WTC11 (cell line): ENCODE measurements around the gene THAP2. TPM values are rescaled to one million over a fixed set of nuclear protein-coding genes. Genes with fewer than 3 reads are reported as not detected.

ENCODE experiments used
- ATAC-seq: fragments of 200-7000 bp; cut with Tn5 transposase; 2 replicates; pipeline ENCODE4 v1.10.0; 2021; ENCODE audit warnings: mild to moderate bottlenecking, moderate library complexity
- CTCF ChIA-PET: fragments of 300-600 bp; sonication (Branson Sonifier 250); formaldehyde crosslinking; loops from one replicate; lab custom pipeline; 2021; ENCODE audit warnings: antibody characterized with exemption; lab: Charles Lee
- POLR2A ChIA-PET: fragments of 350-600 bp; sonication (Branson Sonifier 250); formaldehyde crosslinking; loops from one replicate; lab custom pipeline; 2021; ENCODE audit warnings: antibody characterized with exemption; lab: Charles Lee
- DNase-seq: peaks from one replicate; pipeline ENCODE4 v3.0.0; 2021; ENCODE audit warnings: low spot score
- H3K27ac Mint-ChIP-seq: 2 replicates; pipeline ENCODE4 v1.8.0; 2021; ENCODE audit warnings: mixed read lengths
- H3K27me3 Mint-ChIP-seq: 2 replicates; pipeline ENCODE4 v1.8.0; 2021; ENCODE audit warnings: low read depth, mild to moderate bottlenecking, moderate library complexity, mixed read lengths
- H3K36me3 Mint-ChIP-seq: 2 replicates; pipeline ENCODE4 v1.8.0; 2021; ENCODE audit warnings: mixed read lengths
- H3K4me1 Mint-ChIP-seq: 2 replicates; pipeline ENCODE4 v1.8.0; 2022; ENCODE audit warnings: mixed read lengths
- H3K4me3 Mint-ChIP-seq: 2 replicates; pipeline ENCODE4 v1.8.0; 2021; ENCODE audit warnings: mild to moderate bottlenecking, moderate library complexity, mixed read lengths
- H3K9me3 Mint-ChIP-seq: 2 replicates; pipeline ENCODE4 v1.8.0; 2021; ENCODE audit warnings: mixed read lengths
- CREM ChIP-seq: sonication (generic); formaldehyde crosslinking; IDR thresholded peaks from 2 replicates; pipeline ENCODE4 v1.8.1; 2022; ENCODE audit warnings: mild to moderate bottlenecking, missing genetic modification reagents, moderate library complexity
- GABPB1 ChIP-seq: sonication (generic); formaldehyde crosslinking; IDR thresholded peaks from 2 replicates; pipeline ENCODE4 v1.8.1; 2023; ENCODE audit warnings: mild to moderate bottlenecking, missing genetic modification reagents
- GRHL2 ChIP-seq: fragments of 250-450 bp; sonication (Bioruptor Pico); IDR thresholded peaks from 2 replicates; pipeline ENCODE4 v1.8.0; 2022; ENCODE audit warnings: mild to moderate bottlenecking, moderate library complexity; ENCODE audit not compliant: insufficient replicate concordance, severe bottlenecking
- JAZF1 ChIP-seq: fragments of 250-450 bp; sonication (Bioruptor Pico); IDR thresholded peaks from 2 replicates; pipeline ENCODE4 v1.9.0; 2021; ENCODE audit warnings: moderate library complexity, mild to moderate bottlenecking, inconsistent platforms
- NR3C1 ChIP-seq: sonication (generic); formaldehyde crosslinking; conservative IDR thresholded peaks from 2 replicates; pipeline ENCODE4 v1.8.1; 2023; ENCODE audit warnings: low read depth, mild to moderate bottlenecking, missing genetic modification reagents
- OVOL2 ChIP-seq: fragments of 250-450 bp; sonication (Bioruptor Pico); IDR thresholded peaks from 2 replicates; pipeline ENCODE4 v1.9.0; 2021; ENCODE audit warnings: mild to moderate bottlenecking, borderline replicate concordance
- RELA ChIP-seq: sonication (generic); formaldehyde crosslinking; IDR thresholded peaks from 2 replicates; pipeline ENCODE4 v1.8.1; 2022; ENCODE audit warnings: missing genetic modification reagents, mild to moderate bottlenecking, borderline replicate concordance
- SP1 ChIP-seq: sonication (generic); formaldehyde crosslinking; conservative IDR thresholded peaks from 2 replicates; pipeline ENCODE4 v1.8.1; 2022; ENCODE audit warnings: missing genetic modification reagents
- ZNF232 ChIP-seq: sonication (generic); formaldehyde crosslinking; IDR thresholded peaks from 2 replicates; pipeline ENCODE4 v1.8.0; 2022; ENCODE audit warnings: mild to moderate bottlenecking, missing genetic modification reagents
- ZNF263 ChIP-seq: sonication (generic); formaldehyde crosslinking; IDR thresholded peaks from 2 replicates; pipeline ENCODE4 v1.8.1; 2022; ENCODE audit warnings: low read depth, mild to moderate bottlenecking, moderate library complexity, missing genetic modification reagents
- total RNA-seq: library from RNA; stranded (reverse); gene quantifications from 3 replicates; pipeline ENCODE4 v1.2.3, GENCODE V29; 2021
- TF ChIP-seq, protein P1 (sequence below): sonication (generic); formaldehyde crosslinking; IDR thresholded peaks from 2 replicates; pipeline ENCODE4 v1.8.1; 2023; ENCODE audit warnings: mild to moderate bottlenecking, missing genetic modification reagents, moderate library complexity
- TF ChIP-seq, protein P2 (sequence below): sonication (generic); formaldehyde crosslinking; IDR thresholded peaks from 2 replicates; pipeline ENCODE4 v1.8.1; 2023; ENCODE audit warnings: mild to moderate bottlenecking, missing genetic modification reagents, moderate library complexity
- TF ChIP-seq, protein P3 (sequence below): sonication (generic); formaldehyde crosslinking; IDR thresholded peaks from 2 replicates; pipeline ENCODE4 v1.8.0; 2023; ENCODE audit warnings: mild to moderate bottlenecking, missing genetic modification reagents
- TF ChIP-seq, protein P4 (sequence below): sonication (generic); formaldehyde crosslinking; IDR thresholded peaks from 2 replicates; pipeline ENCODE4 v1.8.1; 2022; ENCODE audit warnings: missing genetic modification reagents, borderline replicate concordance
- TF ChIP-seq, protein P5 (sequence below): fragments of 250-450 bp; sonication (Bioruptor Pico); IDR thresholded peaks from 2 replicates; pipeline ENCODE4 v1.9.0; 2021; ENCODE audit warnings: mild to moderate bottlenecking
- TF ChIP-seq, protein P6 (sequence below): sonication (generic); formaldehyde crosslinking; IDR thresholded peaks from 2 replicates; pipeline ENCODE4 v1.8.0; 2022; ENCODE audit warnings: mild to moderate bottlenecking, missing genetic modification reagents
- TF ChIP-seq, protein P7 (sequence below): sonication (generic); formaldehyde crosslinking; IDR thresholded peaks from 2 replicates; pipeline ENCODE4 v1.8.0; 2022; ENCODE audit warnings: mild to moderate bottlenecking, missing genetic modification reagents

The THAP2 gene
- total RNA-seq, 1 experiment from 2014 or later = 6.4 TPM

DNA sequence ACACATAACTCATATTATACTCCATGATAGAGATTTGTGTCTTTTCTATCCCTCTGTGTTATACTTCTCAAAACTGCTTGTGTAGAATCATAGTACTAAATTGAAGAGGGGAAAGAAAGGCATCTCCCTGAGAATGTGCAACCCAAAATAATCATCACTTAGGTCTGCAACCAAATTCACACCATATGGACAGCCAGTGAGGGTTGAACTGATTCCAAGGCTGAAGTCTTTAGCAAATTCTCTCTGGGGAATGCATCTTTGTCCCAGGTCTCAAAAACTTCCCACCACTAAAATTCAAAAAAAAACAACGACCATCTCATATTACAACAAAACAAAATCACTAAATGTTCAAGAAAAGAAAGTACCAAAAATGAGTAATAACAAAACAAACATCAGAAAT lies 11.4 kb upstream of the THAP2 start (continued):
- TF ChIP-seq, protein P1, sequence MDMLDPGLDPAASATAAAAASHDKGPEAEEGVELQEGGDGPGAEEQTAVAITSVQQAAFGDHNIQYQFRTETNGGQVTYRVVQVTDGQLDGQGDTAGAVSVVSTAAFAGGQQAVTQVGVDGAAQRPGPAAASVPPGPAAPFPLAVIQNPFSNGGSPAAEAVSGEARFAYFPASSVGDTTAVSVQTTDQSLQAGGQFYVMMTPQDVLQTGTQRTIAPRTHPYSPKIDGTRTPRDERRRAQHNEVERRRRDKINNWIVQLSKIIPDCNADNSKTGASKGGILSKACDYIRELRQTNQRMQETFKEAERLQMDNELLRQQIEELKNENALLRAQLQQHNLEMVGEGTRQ (CRISPR knock-in tag) = no peak
- TF ChIP-seq ZNF263 (CRISPR knock-in tag) = no peak
- TF ChIP-seq GABPB1 = no peak
- TF ChIP-seq JAZF1 (CRISPR knock-in tag) = no peak
- no peak for TF ChIP-seq OVOL2 (CRISPR knock-in tag)

DNA sequence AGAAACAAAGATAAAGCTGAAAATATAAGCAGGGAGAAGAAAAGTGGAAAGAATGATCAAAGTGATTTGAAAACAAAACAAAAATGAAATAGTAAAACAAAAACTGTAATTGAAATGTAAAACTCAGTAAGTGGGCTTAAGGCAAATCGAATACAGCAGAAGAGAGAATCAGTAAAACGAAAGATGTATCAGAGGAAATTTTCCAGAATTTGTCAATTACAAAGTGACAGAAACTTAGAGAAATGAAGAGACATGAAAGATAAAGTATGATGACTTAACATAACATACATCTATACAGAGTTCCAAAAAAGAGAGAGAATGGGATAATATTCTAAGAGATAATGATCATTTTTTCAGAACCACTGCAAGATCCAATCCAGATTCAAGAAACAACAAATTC lies 11.0 kb upstream of the THAP2 start:
- Mint-ChIP-seq H3K9me3 (peaks cover 5% of the 10 kb centered on the region), H3K4me1 (no peaks in the 10 kb centered on the region), H3K36me3 (peaks cover 14% of the 10 kb centered on the region), H3K27me3 (no peaks in the 10 kb centered on the region), H3K27ac (no peak overlapping the region), H3K4me3 (no peak overlapping the region)
- DNase-seq = no peak
- no peak for ATAC-seq
- ChIA-PET POLR2A (no interaction called here), CTCF (no interaction called here)
- TF ChIP-seq ZNF232 (no peak), CREM (CRISPR knock-in tag) (no peak), SP1 (CRISPR knock-in tag) (no peak), RELA (CRISPR knock-in tag) (no peak), NR3C1 (CRISPR knock-in tag) (no peak), GRHL2 (CRISPR knock-in tag) (no peak)
- TF ChIP-seq, protein P2, sequence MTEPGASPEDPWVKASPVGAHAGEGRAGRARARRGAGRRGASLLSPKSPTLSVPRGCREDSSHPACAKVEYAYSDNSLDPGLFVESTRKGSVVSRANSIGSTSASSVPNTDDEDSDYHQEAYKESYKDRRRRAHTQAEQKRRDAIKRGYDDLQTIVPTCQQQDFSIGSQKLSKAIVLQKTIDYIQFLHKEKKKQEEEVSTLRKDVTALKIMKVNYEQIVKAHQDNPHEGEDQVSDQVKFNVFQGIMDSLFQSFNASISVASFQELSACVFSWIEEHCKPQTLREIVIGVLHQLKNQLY (CRISPR knock-in tag) = no peak
- TF ChIP-seq, protein P3, sequence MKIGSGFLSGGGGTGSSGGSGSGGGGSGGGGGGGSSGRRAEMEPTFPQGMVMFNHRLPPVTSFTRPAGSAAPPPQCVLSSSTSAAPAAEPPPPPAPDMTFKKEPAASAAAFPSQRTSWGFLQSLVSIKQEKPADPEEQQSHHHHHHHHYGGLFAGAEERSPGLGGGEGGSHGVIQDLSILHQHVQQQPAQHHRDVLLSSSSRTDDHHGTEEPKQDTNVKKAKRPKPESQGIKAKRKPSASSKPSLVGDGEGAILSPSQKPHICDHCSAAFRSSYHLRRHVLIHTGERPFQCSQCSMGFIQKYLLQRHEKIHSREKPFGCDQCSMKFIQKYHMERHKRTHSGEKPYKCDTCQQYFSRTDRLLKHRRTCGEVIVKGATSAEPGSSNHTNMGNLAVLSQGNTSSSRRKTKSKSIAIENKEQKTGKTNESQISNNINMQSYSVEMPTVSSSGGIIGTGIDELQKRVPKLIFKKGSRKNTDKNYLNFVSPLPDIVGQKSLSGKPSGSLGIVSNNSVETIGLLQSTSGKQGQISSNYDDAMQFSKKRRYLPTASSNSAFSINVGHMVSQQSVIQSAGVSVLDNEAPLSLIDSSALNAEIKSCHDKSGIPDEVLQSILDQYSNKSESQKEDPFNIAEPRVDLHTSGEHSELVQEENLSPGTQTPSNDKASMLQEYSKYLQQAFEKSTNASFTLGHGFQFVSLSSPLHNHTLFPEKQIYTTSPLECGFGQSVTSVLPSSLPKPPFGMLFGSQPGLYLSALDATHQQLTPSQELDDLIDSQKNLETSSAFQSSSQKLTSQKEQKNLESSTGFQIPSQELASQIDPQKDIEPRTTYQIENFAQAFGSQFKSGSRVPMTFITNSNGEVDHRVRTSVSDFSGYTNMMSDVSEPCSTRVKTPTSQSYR = no peak
- TF ChIP-seq, protein P4, sequence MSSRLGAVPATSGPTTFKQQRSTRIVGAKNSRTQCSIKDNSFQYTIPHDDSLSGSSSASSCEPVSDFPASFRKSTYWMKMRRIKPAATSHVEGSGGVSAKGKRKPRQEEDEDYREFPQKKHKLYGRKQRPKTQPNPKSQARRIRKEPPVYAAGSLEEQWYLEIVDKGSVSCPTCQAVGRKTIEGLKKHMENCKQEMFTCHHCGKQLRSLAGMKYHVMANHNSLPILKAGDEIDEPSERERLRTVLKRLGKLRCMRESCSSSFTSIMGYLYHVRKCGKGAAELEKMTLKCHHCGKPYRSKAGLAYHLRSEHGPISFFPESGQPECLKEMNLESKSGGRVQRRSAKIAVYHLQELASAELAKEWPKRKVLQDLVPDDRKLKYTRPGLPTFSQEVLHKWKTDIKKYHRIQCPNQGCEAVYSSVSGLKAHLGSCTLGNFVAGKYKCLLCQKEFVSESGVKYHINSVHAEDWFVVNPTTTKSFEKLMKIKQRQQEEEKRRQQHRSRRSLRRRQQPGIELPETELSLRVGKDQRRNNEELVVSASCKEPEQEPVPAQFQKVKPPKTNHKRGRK (CRISPR knock-in tag) = no peak
- TF ChIP-seq, protein P5, sequence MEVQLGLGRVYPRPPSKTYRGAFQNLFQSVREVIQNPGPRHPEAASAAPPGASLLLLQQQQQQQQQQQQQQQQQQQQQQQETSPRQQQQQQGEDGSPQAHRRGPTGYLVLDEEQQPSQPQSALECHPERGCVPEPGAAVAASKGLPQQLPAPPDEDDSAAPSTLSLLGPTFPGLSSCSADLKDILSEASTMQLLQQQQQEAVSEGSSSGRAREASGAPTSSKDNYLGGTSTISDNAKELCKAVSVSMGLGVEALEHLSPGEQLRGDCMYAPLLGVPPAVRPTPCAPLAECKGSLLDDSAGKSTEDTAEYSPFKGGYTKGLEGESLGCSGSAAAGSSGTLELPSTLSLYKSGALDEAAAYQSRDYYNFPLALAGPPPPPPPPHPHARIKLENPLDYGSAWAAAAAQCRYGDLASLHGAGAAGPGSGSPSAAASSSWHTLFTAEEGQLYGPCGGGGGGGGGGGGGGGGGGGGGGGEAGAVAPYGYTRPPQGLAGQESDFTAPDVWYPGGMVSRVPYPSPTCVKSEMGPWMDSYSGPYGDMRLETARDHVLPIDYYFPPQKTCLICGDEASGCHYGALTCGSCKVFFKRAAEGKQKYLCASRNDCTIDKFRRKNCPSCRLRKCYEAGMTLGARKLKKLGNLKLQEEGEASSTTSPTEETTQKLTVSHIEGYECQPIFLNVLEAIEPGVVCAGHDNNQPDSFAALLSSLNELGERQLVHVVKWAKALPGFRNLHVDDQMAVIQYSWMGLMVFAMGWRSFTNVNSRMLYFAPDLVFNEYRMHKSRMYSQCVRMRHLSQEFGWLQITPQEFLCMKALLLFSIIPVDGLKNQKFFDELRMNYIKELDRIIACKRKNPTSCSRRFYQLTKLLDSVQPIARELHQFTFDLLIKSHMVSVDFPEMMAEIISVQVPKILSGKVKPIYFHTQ (CRISPR knock-in tag) = no peak
- TF ChIP-seq, protein P6, sequence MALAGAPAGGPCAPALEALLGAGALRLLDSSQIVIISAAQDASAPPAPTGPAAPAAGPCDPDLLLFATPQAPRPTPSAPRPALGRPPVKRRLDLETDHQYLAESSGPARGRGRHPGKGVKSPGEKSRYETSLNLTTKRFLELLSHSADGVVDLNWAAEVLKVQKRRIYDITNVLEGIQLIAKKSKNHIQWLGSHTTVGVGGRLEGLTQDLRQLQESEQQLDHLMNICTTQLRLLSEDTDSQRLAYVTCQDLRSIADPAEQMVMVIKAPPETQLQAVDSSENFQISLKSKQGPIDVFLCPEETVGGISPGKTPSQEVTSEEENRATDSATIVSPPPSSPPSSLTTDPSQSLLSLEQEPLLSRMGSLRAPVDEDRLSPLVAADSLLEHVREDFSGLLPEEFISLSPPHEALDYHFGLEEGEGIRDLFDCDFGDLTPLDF (CRISPR knock-in tag) = no peak
- TF ChIP-seq, protein P7, sequence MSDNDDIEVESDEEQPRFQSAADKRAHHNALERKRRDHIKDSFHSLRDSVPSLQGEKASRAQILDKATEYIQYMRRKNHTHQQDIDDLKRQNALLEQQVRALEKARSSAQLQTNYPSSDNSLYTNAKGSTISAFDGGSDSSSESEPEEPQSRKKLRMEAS (CRISPR knock-in tag) = no peak
